H1 (cell line): ENCODE data around the gene HOXA13. TPM values are rescaled to one million over a fixed set of nuclear protein-coding genes. Genes with fewer than 3 reads are reported as not detected.

Source experiments
- SUZ12 ChIP-seq: fragments of 200-600 bp; sonication (generic); IDR thresholded peaks from 2 replicates; pipeline ENCODE4 v1.6.1; 2012; ENCODE audit warnings: mild to moderate bottlenecking, inconsistent platforms, low read length, moderate library complexity, mixed read lengths
- TCF12 ChIP-seq: IDR thresholded peaks from 2 replicates; pipeline ENCODE4 v1.6.1; 2011; ENCODE audit warnings: low read depth, mild to moderate bottlenecking, low read length
- polyA plus RNA-seq, 7 experiments: library from polyadenylated mRNA; depleted of rRNA in 3 of 7; stranded (reverse) in 5 of 7; unstranded in 2 of 7; fragments of >200 nt in 5 of 7; fragments of 200-250 nt in 2 of 7; gene quantifications; 1 replicate in 5 of 7; 2 replicates in 1 of 7; 4 replicates in 1 of 7; pipeline versions ENCODE4 v1.2.1 to v1.2.3, GENCODE V29; 2011 to 2013; ENCODE audit warnings: missing spikeins in 2 of 7, mixed read lengths in 2 of 7
- total RNA-seq: library from RNA; stranded (reverse); fragmentation: NEBNext Ultra II Directional; extraction: Animal tissue kit (Norgen Biotek cat#: 25700); gene quantifications from 2 replicates; pipeline ENCODE4 v1.2.1, GENCODE V29; 2021

The HOXA13 gene
- total and polyA plus RNA-seq, 2 of the 8 experiments (the other 6 are each of a cell fraction or from before 2014, with no cell fraction given) = not detected

GRCh38 chr7:27194002-27194352, 5.9 kb downstream of the HOXA13 start (continued):
- TF ChIP-seq SUZ12 = 0 out of 2 replicates have a peak, but pooled peaks have one; percentile 15
- no peak for TF ChIP-seq TCF12
